ENCODE results near the gene RORC. TPM values are rescaled to one million over a fixed set of nuclear protein-coding genes. Genes with fewer than 3 reads are reported as not detected.

The RORC gene
- polyA plus RNA-seq, 3 donors: 0.03 TPM; not detected in 2

DNA sequence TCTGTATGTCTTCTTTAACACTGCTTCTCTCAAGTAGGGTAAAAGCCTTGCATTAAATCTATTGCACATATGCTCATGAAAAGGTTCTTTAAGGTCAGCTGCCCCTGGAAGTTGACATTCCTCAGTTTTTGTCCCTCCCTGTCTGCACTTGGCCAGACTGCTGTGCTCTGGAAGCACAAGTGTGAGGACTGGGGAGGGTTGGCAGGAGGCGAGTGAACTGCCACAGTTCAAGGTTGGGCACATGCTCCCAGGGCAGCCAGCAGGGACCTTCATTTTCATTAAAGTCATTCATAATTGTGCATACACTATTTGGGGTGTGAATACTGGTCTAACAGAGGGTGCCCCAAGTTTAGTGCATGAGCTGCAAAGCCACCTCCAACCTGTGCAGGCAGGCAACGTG is 32.8 kb upstream of the RORC start:
- Histone ChIP-seq H3K27ac (ENCODE audit: low read depth in 1 of 2, low read length in 2 of 2) (no peak overlapping the region), H3K4me1 (ENCODE audit: control insufficient read depth in 1 of 2, insufficient read depth in 2 of 2, low read length in 2 of 2) (peaks cover 28 to 32% of the 10 kb centered on the region in 2 donors), H3K79me2 (ENCODE audit: insufficient read depth, low read length) (no peaks in the 10 kb centered on the region), H3K4me3 (replicated peaks in 1 of 3; ENCODE audit: low read depth in 2 of 3, low read length in 3 of 3) (no peak overlapping the region), H3K4me2 (replicated peaks; ENCODE audit: extremely low read depth, low read length, poor library complexity, severe bottlenecking) (no peak overlapping the region), H2AFZ (ENCODE audit: insufficient read depth, low read depth, low read length, poor library complexity, severe bottlenecking) (no peak overlapping the region), H3K36me3 (replicated peaks in 1 of 2; ENCODE audit: control insufficient read depth in 1 of 2, insufficient read depth in 2 of 2, low read length in 2 of 2) (no peaks in the 10 kb centered on the region), H4K20me1 (ENCODE audit: insufficient read depth, low read length) (no peaks in the 10 kb centered on the region), H3K27me3 (ENCODE audit: control insufficient read depth in 2 of 2, insufficient read depth in 2 of 2, low read length in 2 of 2) (no peaks in the 10 kb centered on the region), H3K9ac (ENCODE audit: insufficient read depth, low read length, poor library complexity, severe bottlenecking) (no peak overlapping the region), H3K9me3 (replicated peaks in 1 of 2; ENCODE audit: control insufficient read depth in 1 of 2, insufficient read depth in 1 of 2, low read length in 2 of 2) (no peaks in the 10 kb centered on the region)
- 0% methylated on average over 1 of the region's 2 CpGs for whole genome bisulfite sequencing (ENCODE audit: insufficient coverage)
- TF ChIP-seq, protein P1, sequence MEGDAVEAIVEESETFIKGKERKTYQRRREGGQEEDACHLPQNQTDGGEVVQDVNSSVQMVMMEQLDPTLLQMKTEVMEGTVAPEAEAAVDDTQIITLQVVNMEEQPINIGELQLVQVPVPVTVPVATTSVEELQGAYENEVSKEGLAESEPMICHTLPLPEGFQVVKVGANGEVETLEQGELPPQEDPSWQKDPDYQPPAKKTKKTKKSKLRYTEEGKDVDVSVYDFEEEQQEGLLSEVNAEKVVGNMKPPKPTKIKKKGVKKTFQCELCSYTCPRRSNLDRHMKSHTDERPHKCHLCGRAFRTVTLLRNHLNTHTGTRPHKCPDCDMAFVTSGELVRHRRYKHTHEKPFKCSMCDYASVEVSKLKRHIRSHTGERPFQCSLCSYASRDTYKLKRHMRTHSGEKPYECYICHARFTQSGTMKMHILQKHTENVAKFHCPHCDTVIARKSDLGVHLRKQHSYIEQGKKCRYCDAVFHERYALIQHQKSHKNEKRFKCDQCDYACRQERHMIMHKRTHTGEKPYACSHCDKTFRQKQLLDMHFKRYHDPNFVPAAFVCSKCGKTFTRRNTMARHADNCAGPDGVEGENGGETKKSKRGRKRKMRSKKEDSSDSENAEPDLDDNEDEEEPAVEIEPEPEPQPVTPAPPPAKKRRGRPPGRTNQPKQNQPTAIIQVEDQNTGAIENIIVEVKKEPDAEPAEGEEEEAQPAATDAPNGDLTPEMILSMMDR (IDR thresholded peaks at IDR 0.05): no peak
- DNase-seq: no peak
- intact Hi-C loops (cut with micrococcal nuclease): no loop called here
- peaks cover 37% of the 10 kb centered on the region for H3K4me1 Mint-ChIP-seq
- H3K9me3 Mint-ChIP-seq: peaks cover 0 to 6% (median 0%) of the 10 kb centered on the region in 7 donors
- H3K27me3 Mint-ChIP-seq (ENCODE audit: low read depth in 3 of 3): peaks cover 1 to 8% (median 2%) of the 10 kb centered on the region in 3 donors
- no peak overlapping the region for H3K27ac Mint-ChIP-seq
- H3K36me3 Mint-ChIP-seq: no peaks in the 10 kb centered on the region
- no peak overlapping the region for H3K4me3 Mint-ChIP-seq

DNA sequence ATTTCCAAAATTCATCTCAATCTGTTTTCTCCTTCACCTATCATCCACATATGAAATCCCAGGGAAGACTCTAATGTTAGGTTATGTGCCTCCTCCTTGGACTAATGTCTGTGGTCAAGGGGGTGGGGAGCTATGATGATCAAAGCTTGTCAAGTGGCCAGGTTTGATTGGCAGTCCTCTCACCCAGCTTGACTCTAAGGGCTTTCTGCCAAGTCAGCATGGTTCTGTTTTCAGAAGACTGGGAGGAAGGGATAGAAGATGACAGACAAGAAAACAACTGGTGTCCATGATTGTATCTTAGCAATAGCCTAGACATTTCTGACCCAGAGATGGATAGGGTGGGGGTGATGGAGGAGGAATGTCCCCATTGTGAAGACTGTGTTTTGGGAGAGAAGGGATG is 31.0 kb upstream of the RORC start:
- Mint-ChIP-seq H3K4me1 (peaks cover 40% of the 10 kb centered on the region), H3K36me3 (no peaks in the 10 kb centered on the region), H3K27ac (peak overlapping the region in 1 of 7 donors; percentile 83), H3K27me3 (ENCODE audit: low read depth in 3 of 3) (peaks cover 1 to 8% (median 2%) of the 10 kb centered on the region in 3 donors), H3K9me3 (peaks cover 0 to 5% (median 0%) of the 10 kb centered on the region in 7 donors), H3K4me3 (no peak overlapping the region)
- no peak for DNase-seq
- Histone ChIP-seq H3K4me3 (replicated peaks in 1 of 3; ENCODE audit: low read depth in 2 of 3, low read length in 3 of 3) (no peak overlapping the region), H3K27ac (ENCODE audit: low read depth in 1 of 2, low read length in 2 of 2) (no peak overlapping the region), H3K4me1 (ENCODE audit: control insufficient read depth in 1 of 2, insufficient read depth in 2 of 2, low read length in 2 of 2) (peaks cover 36 to 38% of the 10 kb centered on the region in 2 donors), H3K27me3 (ENCODE audit: control insufficient read depth in 2 of 2, insufficient read depth in 2 of 2, low read length in 2 of 2) (no peaks in the 10 kb centered on the region), H3K36me3 (replicated peaks in 1 of 2; ENCODE audit: control insufficient read depth in 1 of 2, insufficient read depth in 2 of 2, low read length in 2 of 2) (no peaks in the 10 kb centered on the region), H4K20me1 (ENCODE audit: insufficient read depth, low read length) (no peaks in the 10 kb centered on the region), H3K4me2 (replicated peaks; ENCODE audit: extremely low read depth, low read length, poor library complexity, severe bottlenecking) (no peak overlapping the region), H2AFZ (ENCODE audit: insufficient read depth, low read depth, low read length, poor library complexity, severe bottlenecking) (no peak overlapping the region), H3K79me2 (ENCODE audit: insufficient read depth, low read length) (no peaks in the 10 kb centered on the region), H3K9ac (ENCODE audit: insufficient read depth, low read length, poor library complexity, severe bottlenecking) (no peak overlapping the region), H3K9me3 (replicated peaks in 1 of 2; ENCODE audit: control insufficient read depth in 1 of 2, insufficient read depth in 1 of 2, low read length in 2 of 2) (no peaks in the 10 kb centered on the region)
- intact Hi-C loops (cut with micrococcal nuclease): no loop called here
- TF ChIP-seq, protein P1 (IDR thresholded peaks at IDR 0.05): no peak
